ENCODE data around the gene MRFAP1L1.
A peak's percentile ranks its signal among the peaks of the same experiment; 100 is the strongest.

MRFAP1L1 gene

GRCh38 chr4:6662591-6662990 is 47.1 kb downstream of the MRFAP1L1 start:
- no peak for DNase-seq (ENCODE audit: low read depth, low spot score)

DNA sequence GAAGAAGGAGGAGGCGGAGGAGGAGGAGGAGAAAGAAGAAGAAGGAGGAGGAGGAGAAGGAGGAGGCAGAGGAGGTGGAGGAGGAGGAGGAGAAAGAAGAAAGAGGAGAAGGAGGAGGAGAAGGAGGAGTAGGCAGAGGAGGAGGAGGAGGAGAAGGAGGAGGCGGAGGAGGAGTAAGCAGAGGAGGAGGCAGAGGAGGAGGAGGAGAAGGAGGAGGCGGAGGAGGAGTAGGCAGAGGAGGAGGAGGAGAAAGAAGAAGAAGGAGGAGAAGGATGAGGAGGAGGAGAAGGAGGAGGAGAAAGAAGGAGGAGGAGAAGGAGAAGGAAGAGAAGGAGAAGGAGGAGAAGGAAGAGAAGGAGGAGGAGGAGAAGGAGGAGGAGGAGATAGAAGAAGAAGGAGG is 49.2 kb downstream of the MRFAP1L1 start:
- DNase-seq (ENCODE audit: low read depth, low spot score), result no peak

DNA sequence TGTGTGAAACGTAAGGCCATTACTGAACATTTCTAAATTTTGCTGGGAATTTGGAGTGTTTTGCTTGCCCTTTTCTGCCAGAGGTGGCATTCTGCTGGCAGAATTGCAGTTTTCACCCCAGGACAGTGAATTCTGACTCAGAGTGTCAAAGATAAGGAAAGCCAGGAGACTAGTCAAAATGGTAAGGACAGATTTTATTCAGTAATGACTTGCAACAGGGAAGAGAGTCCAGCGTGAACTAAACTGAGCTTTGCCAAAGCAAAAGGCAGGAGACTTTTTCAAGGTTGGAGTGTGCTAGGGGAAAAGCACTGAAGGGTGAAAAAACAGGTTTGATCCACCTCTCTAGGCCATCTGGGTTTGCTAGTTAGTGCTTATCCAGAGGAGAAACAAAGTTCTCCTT is 49.8 kb downstream of the MRFAP1L1 start:
- no peak for DNase-seq (ENCODE audit: low read depth, low spot score)

- peak; percentile 67 for DNase-seq (ENCODE audit: low read depth, low spot score)
Observed at GRCh38 chr4:6658597-6659075, 51.0 kb downstream of the MRFAP1L1 start.

- DNase-seq (ENCODE audit: low read depth, low spot score), result no peak
Observed at GRCh38 chr4:6658209-6658595, 51.5 kb downstream of the MRFAP1L1 start.

Data from astrocyte of the hippocampus (primary cell).